ENCODE data around the gene B3GNT2. TPM values are rescaled to one million over a fixed set of nuclear protein-coding genes. Genes with fewer than 3 reads are reported as not detected.

The B3GNT2 gene
- total RNA-seq, 1 donor from 2014 or later, result 46.6 TPM

DNA sequence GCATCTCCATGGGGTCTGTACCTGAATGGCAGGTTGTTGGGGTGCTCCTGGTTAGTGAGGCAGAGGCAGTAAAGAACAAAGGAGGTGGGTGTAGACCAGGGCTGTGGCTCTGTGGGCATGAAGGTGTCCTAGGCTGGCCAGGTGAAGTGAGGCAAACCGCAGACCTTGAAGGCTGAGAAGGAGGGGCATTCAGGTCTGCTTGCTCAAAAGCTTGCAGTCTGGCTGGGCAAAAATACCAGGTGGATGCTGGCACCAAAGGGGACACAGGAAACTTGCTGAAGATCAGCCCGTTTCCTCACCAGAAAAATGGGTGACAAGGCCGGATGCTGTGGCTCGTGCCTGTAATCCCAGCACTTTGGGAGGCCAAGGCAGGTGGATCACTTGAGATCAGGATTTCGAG is 6.7 kb upstream of the B3GNT2 start:
- no peaks in the 10 kb centered on the region for H3K36me3 ChIP-seq (ENCODE audit: control insufficient read depth, insufficient read depth, low read length)
- no peak for DNase-seq (ENCODE audit: low read depth)
- H3K4me3 ChIP-seq (ENCODE audit: low read depth, low read length), result no peak overlapping the region
- no peaks in the 10 kb centered on the region for H3K27me3 ChIP-seq (ENCODE audit: control insufficient read depth, insufficient read depth, low read length)
- TF ChIP-seq, protein P1, sequence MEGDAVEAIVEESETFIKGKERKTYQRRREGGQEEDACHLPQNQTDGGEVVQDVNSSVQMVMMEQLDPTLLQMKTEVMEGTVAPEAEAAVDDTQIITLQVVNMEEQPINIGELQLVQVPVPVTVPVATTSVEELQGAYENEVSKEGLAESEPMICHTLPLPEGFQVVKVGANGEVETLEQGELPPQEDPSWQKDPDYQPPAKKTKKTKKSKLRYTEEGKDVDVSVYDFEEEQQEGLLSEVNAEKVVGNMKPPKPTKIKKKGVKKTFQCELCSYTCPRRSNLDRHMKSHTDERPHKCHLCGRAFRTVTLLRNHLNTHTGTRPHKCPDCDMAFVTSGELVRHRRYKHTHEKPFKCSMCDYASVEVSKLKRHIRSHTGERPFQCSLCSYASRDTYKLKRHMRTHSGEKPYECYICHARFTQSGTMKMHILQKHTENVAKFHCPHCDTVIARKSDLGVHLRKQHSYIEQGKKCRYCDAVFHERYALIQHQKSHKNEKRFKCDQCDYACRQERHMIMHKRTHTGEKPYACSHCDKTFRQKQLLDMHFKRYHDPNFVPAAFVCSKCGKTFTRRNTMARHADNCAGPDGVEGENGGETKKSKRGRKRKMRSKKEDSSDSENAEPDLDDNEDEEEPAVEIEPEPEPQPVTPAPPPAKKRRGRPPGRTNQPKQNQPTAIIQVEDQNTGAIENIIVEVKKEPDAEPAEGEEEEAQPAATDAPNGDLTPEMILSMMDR (IDR thresholded peaks at IDR 0.05; ENCODE audit: insufficient read depth, low read length, severe bottlenecking), result no peak
- FAIRE-seq, result no peak

DNA sequence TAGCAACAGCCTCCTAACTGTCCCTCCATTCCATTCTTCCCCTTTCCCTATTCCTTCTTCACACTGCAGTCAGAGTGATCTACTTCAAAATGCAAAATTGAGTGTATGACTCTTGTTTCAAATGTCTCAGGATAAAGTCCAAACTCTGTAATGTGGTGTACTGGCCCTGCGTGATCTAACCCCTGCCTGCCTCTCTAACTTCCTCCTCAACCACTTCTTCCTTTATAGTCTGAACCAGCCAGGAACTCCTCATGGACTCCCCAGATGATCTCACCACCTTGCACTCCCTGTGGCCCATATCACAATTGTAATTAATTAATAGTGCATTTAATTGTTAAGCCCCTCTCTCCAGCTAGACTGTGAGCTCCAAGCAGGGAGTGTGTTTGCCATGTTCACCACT is 3.1 kb upstream of the B3GNT2 start:
- Histone ChIP-seq H3K27me3 (ENCODE audit: control insufficient read depth, insufficient read depth, low read length) (no peaks in the 10 kb centered on the region), H3K36me3 (ENCODE audit: control insufficient read depth, insufficient read depth, low read length) (no peaks in the 10 kb centered on the region), H3K4me3 (ENCODE audit: low read depth, low read length) (no peak overlapping the region)
- FAIRE-seq, result no peak
- TF ChIP-seq, protein P1 (IDR thresholded peaks at IDR 0.05; ENCODE audit: insufficient read depth, low read length, severe bottlenecking), result no peak
- no peak for DNase-seq (ENCODE audit: low read depth)

DNA sequence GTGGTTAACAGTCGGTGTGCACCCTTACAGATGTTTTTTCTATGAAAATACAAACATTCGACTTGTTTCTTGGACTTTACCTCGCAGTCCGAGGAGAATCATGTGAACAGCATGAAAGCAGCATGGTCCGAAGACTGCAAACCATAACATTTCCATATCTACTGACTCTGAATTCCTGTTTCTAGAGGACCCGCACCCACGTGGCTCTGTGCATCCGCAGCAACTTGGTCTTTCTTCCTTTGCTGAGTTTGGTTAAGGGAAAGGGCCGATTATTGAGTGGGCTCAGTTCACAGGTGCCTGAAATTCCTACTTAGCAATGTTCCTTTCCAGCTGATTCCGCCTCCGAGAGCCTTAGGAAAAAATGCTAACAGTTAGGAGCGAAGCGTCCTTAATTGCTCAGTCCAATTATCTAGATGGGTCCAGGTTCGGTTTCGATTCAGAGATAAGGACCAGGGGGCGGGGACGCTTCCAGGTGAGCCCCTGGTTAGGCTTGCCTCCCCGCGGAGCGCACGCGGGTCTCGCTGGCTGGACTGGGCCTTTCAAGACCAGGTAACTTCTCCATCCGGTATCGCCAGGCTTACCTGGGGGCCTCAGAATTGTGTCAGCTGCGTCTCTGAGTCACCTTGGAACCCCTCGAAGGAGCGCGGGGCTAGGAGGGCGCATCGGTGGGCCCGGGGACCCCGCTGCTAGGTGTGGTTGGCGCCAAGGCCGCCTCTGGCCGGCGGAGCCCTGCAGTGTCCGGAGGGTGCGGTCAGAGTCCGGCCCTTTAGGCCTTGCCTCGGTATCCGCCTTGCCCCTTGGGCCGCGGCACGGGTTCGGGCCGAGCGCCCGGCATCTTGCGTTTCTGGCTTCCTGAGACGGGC is 1.1 kb upstream of the B3GNT2 start:
- no peak for FAIRE-seq
- Histone ChIP-seq H3K4me3 (ENCODE audit: low read depth, low read length) (peak overlapping the region; percentile 94), H3K36me3 (ENCODE audit: control insufficient read depth, insufficient read depth, low read length) (no peaks in the 10 kb centered on the region), H3K27me3 (ENCODE audit: control insufficient read depth, insufficient read depth, low read length) (no peaks in the 10 kb centered on the region)
- TF ChIP-seq, protein P1 (IDR thresholded peaks at IDR 0.05; ENCODE audit: insufficient read depth, low read length, severe bottlenecking), result no peak
- no peak for DNase-seq (ENCODE audit: low read depth)

DNA sequence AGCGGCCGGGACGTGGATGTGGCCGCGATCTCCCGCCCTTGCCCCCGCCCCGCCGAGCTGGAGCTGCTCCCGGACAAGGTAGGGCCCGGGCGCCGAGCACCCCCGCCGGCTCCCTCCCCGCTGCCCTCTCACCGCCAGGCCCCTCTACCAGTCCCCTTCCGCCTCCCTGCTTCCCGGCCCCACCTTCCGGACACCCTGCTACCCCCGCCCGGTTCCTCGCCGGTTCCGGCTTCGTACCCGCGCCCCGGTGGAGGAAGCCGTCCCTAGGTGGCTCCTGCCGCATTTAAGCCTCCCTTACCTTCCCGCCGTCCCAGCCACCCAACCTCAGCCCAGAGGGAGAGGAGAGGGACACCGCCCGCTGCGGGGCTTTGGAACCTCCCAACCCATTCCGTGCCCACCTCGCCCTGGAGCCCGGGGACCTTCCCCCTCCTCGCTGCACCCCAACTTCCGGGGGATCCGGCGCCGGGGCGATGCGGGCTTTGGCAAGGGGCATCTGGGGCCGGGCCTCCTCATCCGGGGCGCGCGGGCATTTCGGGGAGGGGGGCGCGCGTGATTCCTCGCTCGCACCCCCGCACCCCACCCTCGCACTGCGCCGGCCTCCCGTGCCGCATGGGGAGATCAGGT is 475 bp downstream of the B3GNT2 start:
- no peak for FAIRE-seq
- no peaks in the 10 kb centered on the region for H3K36me3 ChIP-seq (ENCODE audit: control insufficient read depth, insufficient read depth, low read length)
- peak overlapping the region; percentile 94 for H3K4me3 ChIP-seq (ENCODE audit: low read depth, low read length)
- H3K27me3 ChIP-seq (ENCODE audit: control insufficient read depth, insufficient read depth, low read length), result no peaks in the 10 kb centered on the region
- TF ChIP-seq, protein P1 (IDR thresholded peaks at IDR 0.05; ENCODE audit: insufficient read depth, low read length, severe bottlenecking), result no peak
- DNase-seq (ENCODE audit: low read depth), result peak; percentile 15

DNA sequence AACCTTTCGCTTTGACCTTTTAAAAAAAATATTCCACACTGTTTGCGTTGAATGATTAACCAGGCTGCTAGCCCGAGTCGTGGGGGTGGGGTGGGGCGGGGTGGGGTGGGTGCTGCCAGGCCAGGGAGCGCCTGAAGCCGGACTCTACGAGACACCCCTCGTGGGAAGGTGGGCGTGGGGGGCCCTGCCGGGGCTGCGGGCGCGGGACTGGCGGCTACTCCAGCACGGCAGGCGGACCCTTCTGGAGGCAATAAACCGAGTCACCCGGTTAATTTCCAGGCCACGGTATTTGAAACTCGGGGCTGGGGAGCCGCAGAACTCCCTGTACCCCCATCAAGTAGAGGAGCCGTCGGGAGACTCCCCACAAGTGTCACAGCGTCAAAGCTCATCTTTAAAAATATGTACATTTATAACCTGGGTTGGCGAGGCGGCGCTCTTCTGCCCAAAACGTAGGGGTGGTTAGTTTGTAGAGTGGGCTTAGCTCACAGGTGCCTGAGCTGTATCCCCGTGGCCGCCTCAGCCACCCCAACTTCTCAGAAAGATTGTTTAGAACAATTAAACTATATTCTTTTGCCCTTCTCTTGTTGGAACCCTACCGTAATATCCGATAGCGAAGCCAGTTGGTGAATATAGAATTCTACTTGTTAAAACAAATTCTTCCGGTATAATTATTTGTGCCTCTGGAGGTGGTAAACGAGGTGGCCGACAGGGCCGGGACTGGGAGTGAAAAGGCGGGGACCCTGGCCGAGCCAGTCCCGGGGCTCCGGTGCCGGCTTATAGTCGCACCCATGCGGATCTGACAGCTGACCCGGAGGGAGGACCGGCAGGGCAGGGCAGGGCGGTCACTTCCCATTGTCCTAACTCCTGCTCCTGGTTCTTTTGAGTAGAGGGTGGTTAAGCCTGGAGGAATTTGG is 1.4 kb downstream of the B3GNT2 start:
- FAIRE-seq, result no peak
- DNase-seq (ENCODE audit: low read depth), result peak; percentile 12
- Histone ChIP-seq H3K27me3 (ENCODE audit: control insufficient read depth, insufficient read depth, low read length) (no peaks in the 10 kb centered on the region), H3K4me3 (ENCODE audit: low read depth, low read length) (peak overlapping the region; percentile 94), H3K36me3 (ENCODE audit: control insufficient read depth, insufficient read depth, low read length) (no peaks in the 10 kb centered on the region)
- TF ChIP-seq, protein P1 (IDR thresholded peaks at IDR 0.05; ENCODE audit: insufficient read depth, low read length, severe bottlenecking), result no peak
